ENCODE data around the gene NCAPH2.

The NCAPH2 gene

GRCh38 chr22:50464451-50464850 lies 43.6 kb upstream of the NCAPH2 start:
- Histone ChIP-seq H3K27ac (ENCODE audit: extremely low read depth, low read depth, low read length) (no peak overlapping the region), H3K4me1 (ENCODE audit: control insufficient read depth, insufficient read depth, low read length) (no peaks in the 10 kb centered on the region), H3K36me3 (ENCODE audit: control insufficient read depth in 2 of 2, insufficient read depth in 1 of 2, low read length in 2 of 2) (peaks cover 0 to 98% of the 10 kb centered on the region in 2 experiments; a peak in 2 of 3 replicates), H3K4me3 (ENCODE audit: low read depth, low read length) (no peak overlapping the region), H3K9me3 (ENCODE audit: control insufficient read depth, insufficient read depth, low read depth, low read length) (no peaks in the 10 kb centered on the region)
- TF ChIP-seq PBX3 (CRISPR knock-in tag; IDR thresholded peaks at IDR 0.05) (0 out of 2 replicates have a peak, but pooled peaks have one; percentile 35), GLIS2 (tag by site-specific recombination; IDR thresholded peaks at IDR 0.05) (peak; percentile 33; the same call in 1 of the 2 replicates), ZFHX2 (tag by site-specific recombination; conservative IDR thresholded peaks at IDR 0.05) (no peak), HIC1 (tag by site-specific recombination; IDR thresholded peaks at IDR 0.05) (0 out of 2 replicates have a peak, but pooled peaks have one; percentile 33)
- POLR2A ChIA-PET, result no interaction called here
- CTCF ChIA-PET, result no interaction called here

GRCh38 chr22:50465066-50465930 lies 42.7 kb upstream of the NCAPH2 start:
- CTCF ChIA-PET, result no interaction called here

GRCh38 chr22:50467341-50467740 lies 40.7 kb upstream of the NCAPH2 start:
- Histone ChIP-seq H3K4me1 (ENCODE audit: control insufficient read depth, insufficient read depth, low read length) (peaks cover 16% of the 10 kb centered on the region), H3K36me3 (ENCODE audit: control insufficient read depth in 2 of 2, insufficient read depth in 1 of 2, low read length in 2 of 2) (peaks cover 0 to 86% of the 10 kb centered on the region in 2 experiments; a peak in 2 of 3 replicates), H3K4me3 (ENCODE audit: low read depth, low read length) (no peak overlapping the region), H3K9me3 (ENCODE audit: control insufficient read depth, insufficient read depth, low read depth, low read length) (no peaks in the 10 kb centered on the region), H3K27ac (ENCODE audit: extremely low read depth, low read depth, low read length) (no peak overlapping the region)
- ChIA-PET CTCF (interaction anchor here (1.2 to 1.4 kb wide), 2 partner anchors 31 to 96 kb away, joined by 3 read pairs; no protein-coding TSS in a partner anchor), POLR2A (interaction anchor here (0.8 to 1.9 kb wide), 2 partner anchors 15 to 58 kb away, joined by 3 to 4 read pairs; partner anchors contain the start of gene SCO2)
- TF ChIP-seq SP7 (tag by site-specific recombination; IDR thresholded peaks at IDR 0.05) (no peak), RBAK (tag by site-specific recombination; IDR thresholded peaks at IDR 0.05) (no peak), ZSCAN18 (tag by site-specific recombination; IDR thresholded peaks at IDR 0.05) (no peak), ZNF26 (tag by site-specific recombination; IDR thresholded peaks at IDR 0.05) (no peak)

More at GRCh38 chr22:50465066-50465930, 42.7 kb upstream of the NCAPH2 start:
- H3K36me3 ChIP-seq (ENCODE audit: control insufficient read depth in 2 of 2, insufficient read depth in 1 of 2, low read length in 2 of 2), result peaks cover 0 to 90% of the 10 kb centered on the region in 2 experiments; a peak in 2 of 3 replicates
- peaks cover 7% of the 10 kb centered on the region for H3K4me1 ChIP-seq (ENCODE audit: control insufficient read depth, insufficient read depth, low read length)
- H3K4me3 ChIP-seq (ENCODE audit: low read depth, low read length), result no peak overlapping the region
- no peak overlapping the region for H3K27ac ChIP-seq (ENCODE audit: extremely low read depth, low read depth, low read length)
- POLR2A ChIA-PET, result interaction anchor here (0.5 to 1.5 kb wide), 2 partner anchors 42 to 1153 kb away, joined by 3 to 4 read pairs; partner anchors contain the start of gene LMF2
- peak; percentile 57 for TF ChIP-seq ZFHX2 (tag by site-specific recombination; conservative IDR thresholded peaks at IDR 0.05)
- peak; percentile 53; the same call in 1 of the 2 replicates for TF ChIP-seq EGR2 (tag by site-specific recombination; IDR thresholded peaks at IDR 0.05; ENCODE audit: low read depth)
- TF ChIP-seq ZNF391 (tag by site-specific recombination; IDR thresholded peaks at IDR 0.05; ENCODE audit: borderline replicate concordance, low read depth), result no peak
- TF ChIP-seq GLIS2 (tag by site-specific recombination; IDR thresholded peaks at IDR 0.05), result 0 out of 2 replicates have a peak, but pooled peaks have one; percentile 23
- no peak for TF ChIP-seq ZNF513 (tag by site-specific recombination; IDR thresholded peaks at IDR 0.05)
- TF ChIP-seq ZNF114 (tag by site-specific recombination; IDR thresholded peaks at IDR 0.05), result no peak
- no peak for TF ChIP-seq ZIC2 (tag by site-specific recombination; IDR thresholded peaks at IDR 0.05)
- peak; percentile 36; the same call in 1 of the 2 replicates for TF ChIP-seq OSR2 (tag by site-specific recombination; IDR thresholded peaks at IDR 0.05)
- H3K9me3 ChIP-seq (ENCODE audit: control insufficient read depth, insufficient read depth, low read depth, low read length), result no peaks in the 10 kb centered on the region
